Measurements from ENCODE around the gene SLFN11. TPM values are rescaled to one million over a fixed set of nuclear protein-coding genes. Genes with fewer than 3 reads are reported as not detected.
"Not testable (repeated sequence)": the region's sequence is repeated elsewhere in the genome, so short reads cannot be mapped to it uniquely, and the experiment has no call there.

Gene SLFN11
- total and polyA plus RNA-seq, 9 of the 15 experiments (the other 6 are each of a cell fraction or from before 2014, with no cell fraction given) = 0.04 to 0.21 TPM; not detected in 7

DNA sequence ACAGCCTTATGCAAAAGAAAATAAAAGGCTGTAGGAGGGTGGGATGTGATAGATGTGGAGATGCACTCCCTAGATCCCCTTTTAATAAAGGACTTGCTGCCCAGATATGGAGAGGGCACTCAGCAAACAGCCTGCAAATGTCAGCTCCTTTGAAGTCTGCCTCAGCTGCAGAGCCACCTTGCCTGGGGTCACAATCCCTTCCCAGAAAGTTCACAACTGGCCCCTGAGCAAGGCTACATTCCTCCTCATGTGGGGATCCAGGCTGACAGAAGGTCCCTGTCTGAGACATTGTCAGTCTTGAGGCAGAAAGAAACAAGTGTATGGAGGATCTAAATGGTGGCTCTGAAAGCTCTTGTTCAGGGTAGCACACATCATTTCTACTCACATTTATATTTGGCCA, 36.1 kb downstream of the SLFN11 start (continued):
- TF ChIP-seq, protein P1, sequence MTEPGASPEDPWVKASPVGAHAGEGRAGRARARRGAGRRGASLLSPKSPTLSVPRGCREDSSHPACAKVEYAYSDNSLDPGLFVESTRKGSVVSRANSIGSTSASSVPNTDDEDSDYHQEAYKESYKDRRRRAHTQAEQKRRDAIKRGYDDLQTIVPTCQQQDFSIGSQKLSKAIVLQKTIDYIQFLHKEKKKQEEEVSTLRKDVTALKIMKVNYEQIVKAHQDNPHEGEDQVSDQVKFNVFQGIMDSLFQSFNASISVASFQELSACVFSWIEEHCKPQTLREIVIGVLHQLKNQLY (CRISPR knock-in tag; conservative IDR thresholded peaks at IDR 0.05) = no peak

DNA sequence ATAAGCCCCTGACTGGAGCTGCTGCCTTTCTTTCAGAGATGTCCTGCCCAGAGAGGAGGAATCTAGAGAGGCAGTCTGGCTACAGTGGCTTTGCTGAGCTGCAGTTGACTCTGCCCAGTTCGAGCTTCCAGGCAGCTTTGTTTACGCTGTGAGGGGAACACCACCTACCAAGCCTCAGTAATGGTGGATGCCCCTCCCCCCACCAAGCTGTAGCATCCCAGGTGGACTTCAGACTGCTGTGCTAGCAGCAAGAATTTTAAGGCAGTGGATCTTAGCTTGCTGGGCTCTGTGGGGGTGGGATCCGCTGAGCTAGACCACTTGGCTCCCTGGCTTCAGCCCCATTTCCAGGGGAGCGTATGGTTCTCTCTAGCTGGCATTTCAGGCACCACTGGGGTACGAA, 39.8 kb downstream of the SLFN11 start:
- CTCF ChIA-PET (ENCODE audit: low intra/inter-chr PET ratio); in situ Hi-C loops (cut with MboI): not testable (repeated sequence)
- 0% methylated on average over 4 of the region's 5 CpGs for WGBS (ENCODE audit: insufficient coverage, low coverage, missing lambda C conversion rate)

DNA sequence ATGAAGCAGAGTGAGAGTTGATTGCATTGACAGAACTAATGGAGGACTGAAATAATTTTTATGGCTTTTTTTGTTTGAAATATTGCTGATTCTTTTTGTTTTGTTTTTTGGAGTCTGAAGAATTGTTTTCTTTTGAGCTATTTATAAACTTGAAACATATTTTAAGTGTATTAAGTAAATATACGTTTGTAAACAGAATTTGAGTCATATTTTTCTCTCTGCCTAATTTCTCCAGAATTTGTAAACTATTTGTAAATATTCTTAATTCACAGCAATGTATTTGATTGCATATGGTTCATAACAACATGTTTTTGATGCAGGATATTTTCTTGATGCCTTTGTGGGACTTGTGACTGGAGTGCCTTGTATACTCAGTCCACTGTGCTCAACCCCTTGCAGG, 50.7 kb downstream of the SLFN11 start:
- H3K4me2 ChIP-seq (ENCODE audit: insufficient read depth, low read length) = no peak overlapping the region
- H4K20me1 ChIP-seq (replicated peaks; ENCODE audit: control insufficient read depth, insufficient read depth, low read length) = no peaks in the 10 kb centered on the region
- DNase-seq (ENCODE audit: extremely low read depth in 1 of 4, low spot score in 3 of 4) (no peak), FAIRE-seq (no peak), ATAC-seq (no peak)
- ChIA-PET POLR2A (no interaction called here), CTCF (ENCODE audit: low intra/inter-chr PET ratio) (no interaction called here)
- intact Hi-C loops (cut with micrococcal nuclease) (no loop called here), in situ Hi-C loops (cut with MboI) (no loop called here)
- no peaks in the 10 kb centered on the region for H3K9me3 ChIP-seq (replicated peaks; ENCODE audit: control insufficient read depth, insufficient read depth, low read depth, low read length)
- no peaks in the 10 kb centered on the region for H3K79me2 ChIP-seq (ENCODE audit: control insufficient read depth, insufficient read depth, low read length)
- no peaks in the 10 kb centered on the region for H3K36me3 ChIP-seq (ENCODE audit: control insufficient read depth, insufficient read depth, low read length)
- H3K27ac ChIP-seq (ENCODE audit: extremely low read depth, low read depth, low read length) = no peak overlapping the region
- no peaks in the 10 kb centered on the region for H3K27me3 ChIP-seq (ENCODE audit: control insufficient read depth in 2 of 2, insufficient read depth in 2 of 2, low read length in 2 of 2)
- no peak overlapping the region for H3K4me3 ChIP-seq
- no TSS peak for BruUV-seq (replicated peaks)
- WGBS (ENCODE audit: insufficient coverage, low coverage, missing lambda C conversion rate) = 0% methylated on average over 1 of the region's 1 CpG
- H3K9ac ChIP-seq (ENCODE audit: insufficient read depth in 1 of 2, low read depth in 2 of 2, low read length in 2 of 2) = no peak overlapping the region
- no peaks in the 10 kb centered on the region for H3K9me1 ChIP-seq (ENCODE audit: control insufficient read depth, insufficient read depth, low read length)
- no peaks in the 10 kb centered on the region for H3K4me1 ChIP-seq (replicated peaks in 1 of 2; ENCODE audit: control insufficient read depth in 2 of 2, insufficient read depth in 2 of 2, low read length in 2 of 2)
- no peak overlapping the region for H2AFZ ChIP-seq (ENCODE audit: low read depth, low read length)
- no peak for TF ChIP-seq ZNF212 (CRISPR knock-in tag; IDR thresholded peaks at IDR 0.05)
- no peak for TF ChIP-seq STAT5A (IDR thresholded peaks at IDR 0.05; ENCODE audit: borderline replicate concordance, low read length)
- no peak for TF ChIP-seq ZNF347 (CRISPR knock-in tag; IDR thresholded peaks at IDR 0.05; ENCODE audit: low read depth)
- TF ChIP-seq MAFG (tag; conservative IDR thresholded peaks at IDR 0.05) = no peak
- TF ChIP-seq, protein P2, sequence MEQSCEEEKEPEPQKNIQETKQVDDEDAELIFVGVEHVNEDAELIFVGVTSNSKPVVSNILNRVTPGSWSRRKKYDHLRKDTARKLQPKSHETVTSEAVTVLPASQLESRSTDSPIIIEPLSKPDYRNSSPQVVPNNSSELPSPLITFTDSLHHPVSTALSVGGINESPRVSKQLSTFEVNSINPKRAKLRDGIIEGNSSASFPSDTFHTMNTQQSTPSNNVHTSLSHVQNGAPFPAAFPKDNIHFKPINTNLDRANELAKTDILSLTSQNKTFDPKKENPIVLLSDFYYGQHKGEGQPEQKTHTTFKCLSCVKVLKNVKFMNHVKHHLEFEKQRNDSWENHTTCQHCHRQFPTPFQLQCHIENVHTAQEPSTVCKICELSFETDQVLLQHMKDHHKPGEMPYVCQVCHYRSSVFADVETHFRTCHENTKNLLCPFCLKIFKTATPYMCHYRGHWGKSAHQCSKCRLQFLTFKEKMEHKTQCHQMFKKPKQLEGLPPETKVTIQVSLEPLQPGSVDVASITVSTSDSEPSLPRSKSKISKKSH (CRISPR knock-in tag; IDR thresholded peaks at IDR 0.05) = no peak
- TF ChIP-seq CC2D1A (IDR thresholded peaks at IDR 0.05) = no peak
- TF ChIP-seq PHB (CRISPR knock-in tag; IDR thresholded peaks at IDR 0.05) = no peak
- TF ChIP-seq CHD4 (IDR thresholded peaks at IDR 0.05; ENCODE audit: insufficient read depth, insufficient replicate concordance, low read depth, low read length, poor library complexity, severe bottlenecking) = no peak
- TF ChIP-seq NFATC3 (IDR thresholded peaks at IDR 0.05) = no peak
- TF ChIP-seq ILK (tag; IDR thresholded peaks at IDR 0.05; ENCODE audit: borderline replicate concordance, low read depth) = no peak

More for the DNA sequence above, 39.8 kb downstream of the SLFN11 start:
- intact Hi-C loops (cut with micrococcal nuclease); H3K9me3 ChIP-seq (replicated peaks; ENCODE audit: control insufficient read depth, insufficient read depth, low read depth, low read length); H3K4me1 ChIP-seq (replicated peaks in 1 of 2; ENCODE audit: control insufficient read depth in 2 of 2, insufficient read depth in 2 of 2, low read length in 2 of 2); H3K79me2 ChIP-seq (ENCODE audit: control insufficient read depth, insufficient read depth, low read length); H3K27ac ChIP-seq (ENCODE audit: extremely low read depth, low read depth, low read length); H4K20me1 ChIP-seq (replicated peaks; ENCODE audit: control insufficient read depth, insufficient read depth, low read length); POLR2A ChIA-PET; H3K36me3 ChIP-seq (ENCODE audit: control insufficient read depth, insufficient read depth, low read length); DNase-seq (ENCODE audit: extremely low read depth in 1 of 4, low spot score in 3 of 4); H3K9me1 ChIP-seq (ENCODE audit: control insufficient read depth, insufficient read depth, low read length); H2AFZ ChIP-seq (ENCODE audit: low read depth, low read length); H3K9ac ChIP-seq (ENCODE audit: insufficient read depth in 1 of 2, low read depth in 2 of 2, low read length in 2 of 2); H3K27me3 ChIP-seq (ENCODE audit: control insufficient read depth in 2 of 2, insufficient read depth in 2 of 2, low read length in 2 of 2); ATAC-seq; BruUV-seq (replicated peaks); H3K4me3 ChIP-seq; FAIRE-seq; H3K4me2 ChIP-seq (ENCODE audit: insufficient read depth, low read length): not testable (repeated sequence)

Measured in K562 (cell line).